SW 1271 (cell line): ENCODE data around the gene MED27.
"Not testable (repeated sequence)": the region's sequence is repeated elsewhere in the genome, so short reads cannot be mapped to it uniquely, and the experiment has no call there.

Experiments used
- DNase-seq, 2 experiments: peaks; one replicate each; lab custom pipeline; 2025; lab: John Stamatoyannopoulos, UW

Gene MED27

GRCh38 chr9:132075853-132076252, 3.8 kb downstream of the MED27 start:
- no peak for DNase-seq

- DNase-seq, result no peak
Observed at GRCh38 chr9:132074736-132075135, 4.9 kb downstream of the MED27 start.

DNA sequence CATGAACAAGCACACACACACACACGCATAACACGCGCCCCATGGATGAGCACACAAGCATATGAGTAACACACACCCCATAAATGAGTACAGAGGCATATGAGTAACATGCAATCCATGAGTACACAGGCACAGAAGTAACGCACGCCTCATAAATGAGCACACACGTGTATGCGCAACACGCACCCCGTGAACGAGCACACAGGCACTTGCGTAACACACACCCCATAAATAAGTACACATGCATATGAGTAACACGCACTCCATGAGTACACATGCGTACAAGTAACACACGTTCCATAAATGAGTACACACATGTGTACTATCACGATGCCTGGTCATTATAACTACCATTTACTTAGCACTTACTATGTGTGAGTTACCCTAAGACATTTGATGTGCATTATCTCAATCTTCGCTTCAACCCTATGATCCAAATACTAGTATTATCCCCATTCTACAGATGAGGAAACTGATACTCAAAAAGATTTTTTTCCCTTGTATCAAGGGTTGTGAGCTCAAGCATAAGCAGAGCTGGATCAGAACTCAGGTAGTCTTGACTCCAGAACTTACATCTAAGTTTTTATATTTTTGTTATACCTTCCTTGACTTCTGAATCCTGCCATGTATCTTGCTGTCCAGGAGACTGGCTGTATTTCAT, 7.7 kb downstream of the MED27 start:
- DNase-seq, result no peak

DNA sequence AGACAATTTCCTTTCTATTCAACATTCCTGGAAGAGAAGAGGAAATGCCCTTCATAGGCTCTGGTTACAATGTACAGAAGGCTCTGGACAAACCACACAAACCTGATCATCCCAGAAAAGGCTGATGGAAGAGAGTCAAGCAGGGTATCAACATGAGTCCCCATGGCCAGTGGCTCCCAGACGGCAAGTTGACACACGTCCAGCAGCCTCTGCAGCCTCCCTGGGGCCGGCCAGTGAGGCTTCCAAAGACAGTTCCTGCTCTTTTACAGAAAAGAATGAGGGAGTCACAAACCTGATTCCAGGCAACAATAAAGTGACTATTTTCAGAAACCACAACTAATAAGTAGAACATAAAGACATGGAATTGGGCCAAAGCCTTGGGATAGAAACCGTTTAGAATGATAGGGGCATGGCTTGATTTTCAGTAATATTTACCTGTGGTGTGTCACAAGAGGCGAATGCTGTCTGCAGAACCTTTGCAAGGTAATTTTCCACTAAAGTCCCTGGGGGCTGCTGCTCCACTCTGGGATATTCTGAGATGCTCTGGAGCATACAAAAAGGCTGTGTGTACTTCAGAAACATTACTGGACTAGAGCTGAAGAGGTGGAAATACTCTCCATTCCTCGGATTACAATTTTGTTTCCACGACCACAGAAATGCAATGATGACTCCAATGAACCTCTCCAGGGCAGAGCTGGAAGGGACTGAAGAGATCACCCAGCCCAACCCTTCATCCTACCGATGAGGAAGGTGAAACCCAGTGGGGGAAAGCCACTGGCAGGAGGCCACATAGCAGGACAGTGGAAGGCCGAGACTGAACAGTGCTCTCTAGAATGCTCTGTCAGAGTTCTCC, 10.4 kb downstream of the MED27 start:
- no peak for DNase-seq

DNA sequence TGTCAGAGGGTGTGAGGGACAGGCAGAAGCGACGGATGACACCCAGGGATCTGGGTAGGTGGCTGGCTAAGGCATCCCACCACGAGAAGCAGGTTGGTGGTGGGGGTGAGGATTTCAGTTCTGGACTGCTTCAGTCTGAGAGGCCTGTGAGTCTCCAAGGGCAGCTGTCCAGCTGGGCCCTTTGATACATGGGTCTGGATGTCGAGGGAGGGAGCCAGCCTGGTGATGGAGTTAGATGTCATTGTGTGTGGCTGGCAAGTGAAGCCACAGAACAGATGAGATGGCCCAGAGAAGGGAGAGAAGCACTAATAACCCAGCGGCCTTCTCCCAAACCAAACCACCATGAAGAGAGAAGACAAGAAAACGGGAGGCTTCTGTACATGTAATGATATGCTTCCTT, 11.1 kb downstream of the MED27 start:
- DNase-seq, result no peak

GRCh38 chr9:132066511-132066910, 13.2 kb downstream of the MED27 start:
- no peak for DNase-seq

DNA sequence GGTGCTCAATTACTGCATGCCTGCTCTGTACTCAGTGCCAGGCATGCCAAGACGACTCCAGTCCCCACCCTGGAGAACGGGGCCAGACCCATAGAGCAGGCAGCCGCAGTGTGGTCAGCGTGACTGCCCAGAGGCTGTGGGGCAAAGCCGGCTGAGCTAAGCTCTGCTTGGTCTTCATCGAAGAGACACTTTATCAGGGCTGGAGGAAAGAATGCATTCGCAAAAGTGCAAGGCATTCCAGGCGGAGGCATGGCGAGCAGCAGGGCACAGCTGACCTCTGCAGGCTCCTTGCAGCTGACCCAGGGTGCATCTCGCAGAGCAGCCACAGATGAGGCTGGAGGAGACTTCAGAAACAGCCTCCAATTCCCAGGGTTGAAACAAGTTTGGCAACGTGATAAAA, 13.6 kb downstream of the MED27 start:
- no peak for DNase-seq

- no peak for DNase-seq
Observed at GRCh38 chr9:132063281-132063680, 16.4 kb downstream of the MED27 start.

DNA sequence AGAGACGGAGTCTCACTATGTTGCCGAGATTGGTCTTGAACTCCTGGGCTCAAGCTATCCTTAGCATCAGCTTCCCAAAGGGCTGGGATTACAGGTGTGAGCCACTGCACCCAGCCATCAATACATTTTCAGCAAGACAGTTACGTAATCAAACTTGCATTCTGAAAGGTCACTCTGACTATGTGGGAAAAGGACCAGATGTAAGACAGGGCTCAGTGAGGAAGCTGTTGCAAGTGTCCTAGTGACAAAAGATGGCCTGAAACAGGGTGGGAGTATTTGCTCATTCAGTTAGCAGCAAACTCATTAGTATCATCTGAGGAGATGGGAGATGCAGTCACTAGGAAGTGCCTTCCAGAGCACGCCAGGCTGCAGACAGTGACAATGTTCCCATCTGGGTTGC, 16.9 kb downstream of the MED27 start:
- no peak for DNase-seq

- no peak for DNase-seq
Observed at GRCh38 chr9:132061526-132061925, 18.1 kb downstream of the MED27 start.

DNA sequence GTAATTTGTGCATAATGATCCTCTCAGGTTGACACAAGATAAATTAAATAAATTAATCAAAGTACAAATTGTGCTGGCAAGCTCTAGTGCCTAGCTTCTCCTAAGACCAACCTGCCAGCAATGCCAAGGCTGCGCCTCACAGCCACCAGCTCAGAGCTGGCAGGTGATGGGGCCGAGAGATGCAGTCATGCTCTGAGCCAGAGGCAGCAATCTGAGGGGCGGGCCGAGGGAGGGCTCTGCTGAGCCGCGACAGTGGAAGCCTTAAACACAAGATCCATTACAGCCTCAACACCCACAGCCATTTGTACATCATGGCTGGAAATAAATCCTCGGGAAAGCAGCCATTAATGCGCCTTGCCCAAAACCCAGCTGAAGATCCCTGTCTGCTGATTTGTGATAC, 20.3 kb downstream of the MED27 start:
- no peak for DNase-seq

GRCh38 chr9:132058226-132058625, 21.4 kb downstream of the MED27 start:
- not testable (repeated sequence) for DNase-seq

- DNase-seq, result no peak
Observed at GRCh38 chr9:132056717-132057560, 22.7 kb downstream of the MED27 start.

GRCh38 chr9:132055756-132056155, 23.9 kb downstream of the MED27 start:
- DNase-seq, result no peak

GRCh38 chr9:132054024-132054423, 25.6 kb downstream of the MED27 start:
- no peak for DNase-seq

- no peak for DNase-seq
Observed at GRCh38 chr9:132049900-132050299, 29.8 kb downstream of the MED27 start.

GRCh38 chr9:132049323-132049882, 30.3 kb downstream of the MED27 start:
- no peak for DNase-seq

DNA sequence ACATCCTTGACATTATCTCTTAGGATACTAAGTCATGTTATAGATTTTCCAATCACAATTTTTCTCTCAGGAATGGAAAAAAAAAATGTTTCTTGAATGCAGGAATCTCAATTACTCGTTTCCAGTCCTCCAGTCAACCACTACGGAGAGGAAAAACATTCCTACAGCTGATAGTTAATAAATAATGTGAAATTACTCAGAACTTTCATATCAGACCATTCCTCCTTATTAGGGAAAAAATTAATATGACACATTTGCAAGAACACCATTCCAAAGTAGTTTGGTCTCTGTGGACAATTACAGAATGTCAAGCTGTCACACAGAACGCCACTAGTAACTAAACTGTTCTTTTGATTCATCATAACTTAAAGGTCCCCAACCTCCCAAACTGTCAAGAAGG, 31.5 kb downstream of the MED27 start:
- DNase-seq, result no peak

DNA sequence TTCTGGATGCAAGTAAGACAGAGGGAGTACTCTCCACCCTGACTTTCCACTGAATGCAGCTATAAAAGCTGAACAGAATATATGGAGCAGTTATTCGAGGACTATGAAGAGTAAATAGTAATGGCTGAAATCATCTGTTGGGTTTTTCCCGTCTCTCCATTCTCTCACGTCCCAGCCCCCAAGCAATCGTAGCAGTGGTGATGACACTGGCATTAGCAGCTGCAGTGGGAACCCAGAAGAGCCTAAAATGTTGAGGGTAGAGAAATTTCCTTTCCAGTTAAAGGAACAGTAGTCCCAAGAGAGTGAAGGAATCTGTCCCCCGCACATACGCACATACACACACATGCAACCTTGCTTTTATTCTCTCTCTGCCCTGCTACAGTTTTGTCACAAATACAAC, 33.2 kb downstream of the MED27 start:
- no peak for DNase-seq

- DNase-seq, result no peak
Observed at GRCh38 chr9:132044176-132044875, 35.3 kb downstream of the MED27 start.

GRCh38 chr9:132043708-132044107, 36.0 kb downstream of the MED27 start:
- DNase-seq, result no peak

GRCh38 chr9:132042324-132042723, 37.3 kb downstream of the MED27 start:
- DNase-seq, result peak; percentile 95 to 96
